ENCODE measurements around the gene ODF4.
A peak's percentile ranks its signal among the peaks of the same experiment; 100 is the strongest.
"Not testable (repeated sequence)": the region's sequence is repeated elsewhere in the genome, so short reads cannot be mapped to it uniquely, and the experiment has no call there.

Gene ODF4

DNA sequence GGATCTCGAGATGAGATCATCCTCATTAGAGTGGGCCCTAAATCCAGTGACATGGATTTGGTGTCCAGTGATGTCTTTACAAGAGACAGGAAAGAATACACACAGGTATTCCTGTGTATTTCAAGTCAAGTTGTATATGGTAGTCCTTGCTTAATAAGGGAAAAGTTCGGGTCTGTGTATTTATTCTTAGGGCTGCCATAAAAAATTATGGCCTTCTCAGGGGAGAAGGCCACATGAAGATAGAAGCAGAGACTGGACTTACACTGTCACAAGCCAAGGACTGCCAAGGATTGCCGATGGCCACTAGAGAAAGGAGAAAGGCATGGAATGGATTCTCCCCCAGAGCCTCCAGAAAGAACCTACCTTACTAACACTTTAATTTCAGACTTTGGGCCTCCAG, 28.6 kb downstream of the ODF4 start:
- no peak for DNase-seq (ENCODE audit: low read depth in 2 of 2, low spot score in 1 of 2)

DNA sequence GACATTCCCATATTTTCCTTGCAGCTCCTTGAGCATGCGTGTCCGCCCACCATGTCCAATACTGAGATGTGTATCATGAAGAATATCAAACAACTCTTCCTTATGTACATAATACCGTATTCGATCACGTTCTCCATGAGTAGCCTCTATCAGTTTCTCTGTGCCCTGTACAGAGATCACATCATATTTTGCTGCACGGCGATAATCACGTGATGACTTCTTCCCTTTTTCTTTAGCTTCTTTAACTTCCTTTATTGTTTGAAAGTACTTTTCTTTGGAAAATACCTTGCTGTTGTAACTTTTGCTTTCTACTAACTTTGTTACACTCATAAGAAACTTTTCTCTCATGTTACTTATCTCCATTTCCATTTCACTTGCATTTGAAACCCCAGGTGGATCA, 30.3 kb downstream of the ODF4 start:
- no peak for DNase-seq (ENCODE audit: low read depth in 2 of 2, low spot score in 1 of 2)

DNA sequence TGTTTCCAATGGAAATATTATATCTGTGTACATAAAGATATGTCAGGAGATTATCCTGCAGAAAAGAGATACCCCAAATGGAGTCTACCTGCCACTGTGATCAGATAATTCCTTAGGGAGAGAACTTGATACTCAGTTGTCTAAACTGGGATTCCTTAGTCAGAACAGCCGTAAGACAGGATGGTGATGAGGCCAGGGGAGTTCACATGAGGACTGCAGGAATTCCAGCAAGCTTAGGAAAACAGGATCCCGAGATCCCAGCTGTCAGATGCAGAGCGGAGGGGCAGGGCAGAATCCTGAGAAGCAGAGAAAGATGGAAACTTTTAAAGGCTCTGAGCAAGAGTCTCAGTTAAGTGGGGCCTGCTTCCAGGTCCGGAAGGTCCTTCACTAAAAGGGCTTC, 32.1 kb downstream of the ODF4 start:
- DNase-seq (ENCODE audit: low read depth in 2 of 2, low spot score in 1 of 2) = no peak

DNA sequence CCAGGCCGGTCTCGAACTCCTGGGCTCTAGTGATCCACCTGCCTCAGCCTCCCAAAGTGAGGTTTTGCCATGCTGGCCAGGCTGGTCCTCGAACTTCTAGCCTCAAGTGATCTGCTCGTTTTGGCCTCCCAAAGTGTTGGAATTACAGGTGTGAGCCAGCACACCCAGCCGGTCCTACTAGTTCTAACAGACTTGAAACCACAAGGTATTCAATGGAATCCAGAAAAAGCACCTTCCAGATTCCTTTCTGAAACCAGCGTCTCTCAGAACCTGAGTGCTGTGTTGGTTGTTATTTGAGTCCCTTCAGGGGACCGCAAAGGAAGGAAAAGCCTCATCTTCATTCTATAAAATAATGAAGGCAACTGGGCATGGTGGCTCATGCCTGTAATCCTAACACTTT, 32.8 kb downstream of the ODF4 start:
- DNase-seq (ENCODE audit: low read depth in 2 of 2, low spot score in 1 of 2) = no peak

DNA sequence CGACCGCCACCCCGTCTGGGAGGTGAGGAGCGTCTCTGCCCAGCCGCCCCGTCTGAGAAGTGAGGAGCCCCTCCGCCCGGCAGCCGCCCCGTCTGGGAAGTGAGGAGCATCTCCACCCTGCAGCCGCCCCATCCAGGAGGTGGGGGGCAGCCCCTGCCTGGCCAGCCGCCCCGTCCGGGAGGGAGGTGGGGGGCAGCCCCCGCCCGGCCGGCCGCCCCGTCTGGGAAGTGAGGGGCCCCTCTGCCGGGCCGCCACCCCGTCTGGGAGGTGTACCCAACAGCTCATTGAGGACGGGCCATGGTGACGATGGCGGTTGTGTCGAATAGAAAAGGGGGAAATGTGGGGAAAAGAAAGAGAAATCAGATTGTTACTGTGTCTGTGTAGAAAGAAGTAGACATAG, 34.2 kb downstream of the ODF4 start:
- not testable (repeated sequence) for DNase-seq (ENCODE audit: low read depth in 2 of 2, low spot score in 1 of 2)

GRCh38 chr17:8375738-8376259, 36.2 kb downstream of the ODF4 start:
- DNase-seq (ENCODE audit: low read depth in 2 of 2, low spot score in 1 of 2) = no peak

DNA sequence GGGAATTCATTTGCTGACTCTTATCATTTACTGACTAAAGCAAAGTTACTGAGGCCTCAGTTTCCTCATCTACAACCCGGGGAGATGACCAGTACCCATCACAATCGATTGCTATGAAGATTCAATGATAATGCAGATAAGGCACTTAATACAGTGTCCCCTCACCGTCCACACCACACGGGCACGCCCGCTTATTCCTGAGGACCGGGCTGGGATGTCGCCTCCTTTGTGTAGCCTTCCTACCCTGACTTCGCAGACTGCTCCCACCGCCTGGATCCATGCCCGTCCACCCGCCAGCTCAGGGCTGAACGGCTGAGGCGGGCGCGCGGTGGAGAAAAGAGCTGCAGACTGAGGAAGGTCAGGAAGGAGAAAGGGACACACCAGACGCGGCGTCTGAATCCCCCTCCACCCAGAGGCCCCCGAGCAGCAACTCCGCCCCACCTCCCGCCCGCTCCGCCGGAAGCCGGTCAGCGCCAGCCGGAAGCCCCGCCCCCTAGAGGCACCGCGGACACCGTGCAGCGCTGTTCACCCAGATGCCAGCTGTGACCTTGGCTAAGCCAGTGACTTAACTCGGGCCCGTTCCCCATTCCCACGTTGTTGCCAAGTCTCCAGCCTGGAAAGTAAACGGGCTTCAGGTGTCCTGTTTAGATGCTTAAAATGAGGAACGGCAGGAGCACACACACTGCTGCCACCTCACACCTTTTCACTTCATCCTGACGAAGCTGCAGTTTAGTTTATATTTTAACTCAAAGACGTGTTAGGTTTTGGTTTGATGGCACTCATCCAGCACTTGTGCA, 36.8 kb downstream of the ODF4 start, which contains the start of gene KRABD2:
Gene KRABD2 (minus strand): TSS at position 434 of the 797 bp plus-strand sequence.
- DNase-seq (ENCODE audit: low read depth in 2 of 2, low spot score in 1 of 2) = peak; percentile 77 to 82

GRCh38 chr17:8377422-8377821, 37.8 kb downstream of the ODF4 start:
- no peak for DNase-seq (ENCODE audit: low read depth in 2 of 2, low spot score in 1 of 2)

- not testable (repeated sequence) for DNase-seq (ENCODE audit: low read depth in 2 of 2, low spot score in 1 of 2)
Observed at GRCh38 chr17:8378117-8378516, 38.5 kb downstream of the ODF4 start.

DNA sequence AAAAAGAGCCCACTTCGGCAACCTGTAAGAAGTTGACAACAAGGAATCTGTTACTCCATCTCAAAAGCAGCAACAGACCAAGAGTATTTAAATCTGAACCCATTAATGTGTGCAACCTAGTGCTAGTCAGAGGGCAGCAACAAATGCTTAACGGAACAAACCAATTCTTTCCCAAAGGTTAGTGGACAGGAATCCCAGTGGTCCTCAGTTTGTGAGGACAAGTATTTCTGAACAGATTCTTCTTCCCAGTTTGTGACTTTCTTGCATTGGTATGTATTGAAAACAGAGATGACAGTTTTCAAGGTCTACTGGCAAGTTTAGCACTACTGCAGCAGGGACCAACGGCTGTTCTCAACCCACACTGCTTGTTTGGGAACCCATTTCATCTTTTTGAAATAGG, 40.4 kb downstream of the ODF4 start:
- no peak for DNase-seq (ENCODE audit: low read depth in 2 of 2, low spot score in 1 of 2)

GRCh38 chr17:8382052-8382879, 42.6 kb downstream of the ODF4 start:
- no peak for DNase-seq (ENCODE audit: low read depth in 2 of 2, low spot score in 1 of 2)

DNA sequence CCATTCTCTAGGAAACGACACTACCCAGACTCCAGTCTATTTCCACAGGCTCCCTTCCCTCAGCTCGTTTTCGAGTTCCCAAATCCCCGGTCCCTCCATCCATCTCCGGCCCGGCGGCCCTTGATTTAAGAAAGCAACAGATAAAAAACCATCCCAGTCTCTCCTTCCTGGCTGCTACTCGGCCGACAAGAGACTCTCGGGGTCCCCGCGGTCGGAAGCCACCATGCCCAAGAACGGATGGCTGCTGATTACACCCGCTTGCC, 43.2 kb downstream of the ODF4 start:
- no peak for DNase-seq (ENCODE audit: low read depth in 2 of 2, low spot score in 1 of 2)

GRCh38 chr17:8383143-8383822, 43.6 kb downstream of the ODF4 start, which contains the start of gene RPL26:
Gene RPL26 (minus strand): TSS chr17:8383193. CDS start chr17:8382310, 883 bp downstream.
- DNase-seq (ENCODE audit: low read depth in 2 of 2, low spot score in 1 of 2) = peak; percentile 86 to 89

GRCh38 chr17:8384801-8385378, 45.2 kb downstream of the ODF4 start:
- DNase-seq (ENCODE audit: low read depth in 2 of 2, low spot score in 1 of 2) = no peak

DNA sequence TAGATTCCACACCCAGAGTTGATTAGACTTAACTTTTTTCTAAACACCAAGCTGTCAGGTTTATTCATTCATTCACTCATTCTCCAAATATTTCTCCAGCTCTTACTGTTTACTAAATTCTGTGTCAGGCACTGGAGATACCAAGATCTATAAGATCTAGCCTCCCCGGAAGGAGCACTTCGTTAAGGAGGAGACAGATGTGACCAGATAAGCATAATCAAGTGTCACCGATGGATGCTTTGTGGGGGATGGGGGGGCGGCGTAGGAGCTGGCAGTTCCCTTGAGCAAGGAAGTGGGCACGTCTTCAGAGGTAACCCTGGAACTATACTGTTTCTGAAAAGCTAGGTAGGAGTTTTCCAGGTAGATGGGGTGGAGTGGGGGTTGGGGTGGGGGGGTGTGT, 47.2 kb downstream of the ODF4 start:
- DNase-seq (ENCODE audit: low read depth in 2 of 2, low spot score in 1 of 2) = no peak

GRCh38 chr17:8387914-8388651, 48.4 kb downstream of the ODF4 start:
- peak in 1 of 2 donors; percentile 12 for DNase-seq (ENCODE audit: low read depth in 2 of 2, low spot score in 1 of 2)

DNA sequence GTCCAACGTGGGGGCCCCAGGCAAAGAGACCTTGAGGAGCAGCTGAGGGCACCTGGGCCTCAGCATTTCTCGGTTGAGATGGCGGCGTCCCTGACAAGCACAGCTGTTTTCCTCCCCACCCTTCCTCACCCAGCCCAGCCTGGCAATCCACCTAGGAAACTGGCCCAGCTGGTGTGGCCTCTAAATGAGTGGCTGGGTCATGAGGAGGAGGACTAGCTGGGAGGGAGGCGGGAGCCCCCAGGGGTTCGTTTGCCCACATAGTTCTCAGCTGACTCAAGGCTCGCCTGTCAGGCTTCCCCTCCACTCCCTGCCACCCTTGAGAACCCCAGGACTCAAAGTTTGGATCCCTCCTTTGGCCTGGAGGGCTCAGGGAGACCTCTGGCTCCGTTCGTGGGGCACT, 52.1 kb downstream of the ODF4 start:
- no peak for DNase-seq (ENCODE audit: low read depth in 2 of 2, low spot score in 1 of 2)

GRCh38 chr17:8392274-8392673, 52.6 kb downstream of the ODF4 start:
- no peak for DNase-seq (ENCODE audit: low read depth in 2 of 2, low spot score in 1 of 2)

- DNase-seq (ENCODE audit: low read depth in 2 of 2, low spot score in 1 of 2) = no peak
Observed at GRCh38 chr17:8392674-8393469, 53.2 kb downstream of the ODF4 start.

Measured in stimulated activated CD8-positive, alpha-beta memory T cell treated with anti-CD3 and anti-CD28 coated beads, Interleukin-4, amount 100 ng/mL, for 4 hours (primary cell).